Measurements from ENCODE around the gene TET2. TPM values are rescaled to one million over a fixed set of nuclear protein-coding genes. Genes with fewer than 3 reads are reported as not detected.

Gene TET2
- polyA plus RNA-seq, 3 donors: 22.6 to 47.1 (median 42.5) TPM

DNA sequence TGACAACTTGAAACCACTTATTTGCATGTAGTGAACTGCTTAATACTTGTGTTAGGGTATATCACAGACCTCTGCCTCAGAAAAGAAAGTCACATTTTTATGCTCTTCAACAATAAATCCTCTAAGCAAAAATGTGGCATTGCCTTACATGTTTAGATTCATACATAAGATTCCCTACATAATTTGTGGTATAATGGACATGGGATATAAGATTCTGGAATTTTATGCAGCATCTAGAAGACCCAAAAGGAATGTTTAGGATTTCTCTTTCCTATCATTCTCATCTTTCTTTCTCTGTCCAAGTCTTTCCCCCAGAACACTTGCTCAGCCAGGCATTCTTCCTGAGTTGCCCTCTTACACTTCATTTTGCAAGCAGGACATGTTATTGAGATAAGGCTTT lies 37.7 kb upstream of the TET2 start:
- Histone ChIP-seq H3K4me1 (ENCODE audit: control insufficient read depth in 1 of 2, insufficient read depth in 2 of 2, low read length in 2 of 2) (peaks cover 39 to 50% of the 10 kb centered on the region in 2 donors), H4K20me1 (ENCODE audit: insufficient read depth, low read length) (no peaks in the 10 kb centered on the region), H3K9me3 (replicated peaks in 1 of 2; ENCODE audit: control insufficient read depth in 1 of 2, insufficient read depth in 1 of 2, low read length in 2 of 2) (peaks cover 0 to 6% of the 10 kb centered on the region in 2 donors), H3K9ac (ENCODE audit: insufficient read depth, low read length, poor library complexity, severe bottlenecking) (no peak overlapping the region), H3K79me2 (ENCODE audit: insufficient read depth, low read length) (no peaks in the 10 kb centered on the region), H3K4me3 (replicated peaks in 1 of 3; ENCODE audit: low read depth in 2 of 3, low read length in 3 of 3) (no peak overlapping the region), H2AFZ (ENCODE audit: insufficient read depth, low read depth, low read length, poor library complexity, severe bottlenecking) (no peak overlapping the region), H3K36me3 (replicated peaks in 1 of 2; ENCODE audit: control insufficient read depth in 1 of 2, insufficient read depth in 2 of 2, low read length in 2 of 2) (no peaks in the 10 kb centered on the region), H3K4me2 (replicated peaks; ENCODE audit: extremely low read depth, low read length, poor library complexity, severe bottlenecking) (no peak overlapping the region), H3K27me3 (ENCODE audit: control insufficient read depth in 2 of 2, insufficient read depth in 2 of 2, low read length in 2 of 2) (no peaks in the 10 kb centered on the region), H3K27ac (ENCODE audit: low read depth in 1 of 2, low read length in 2 of 2) (no peak overlapping the region)
- H3K36me3 Mint-ChIP-seq: no peaks in the 10 kb centered on the region
- peaks cover 42% of the 10 kb centered on the region for H3K4me1 Mint-ChIP-seq
- DNase-seq: no peak
- H3K27ac Mint-ChIP-seq: no peak overlapping the region
- peaks cover 0 to 2% (median 0%) of the 10 kb centered on the region in 3 donors for H3K27me3 Mint-ChIP-seq (ENCODE audit: low read depth in 3 of 3)
- peaks cover 0 to 9% (median 2%) of the 10 kb centered on the region in 7 donors for H3K9me3 Mint-ChIP-seq
- TF ChIP-seq, protein P1, sequence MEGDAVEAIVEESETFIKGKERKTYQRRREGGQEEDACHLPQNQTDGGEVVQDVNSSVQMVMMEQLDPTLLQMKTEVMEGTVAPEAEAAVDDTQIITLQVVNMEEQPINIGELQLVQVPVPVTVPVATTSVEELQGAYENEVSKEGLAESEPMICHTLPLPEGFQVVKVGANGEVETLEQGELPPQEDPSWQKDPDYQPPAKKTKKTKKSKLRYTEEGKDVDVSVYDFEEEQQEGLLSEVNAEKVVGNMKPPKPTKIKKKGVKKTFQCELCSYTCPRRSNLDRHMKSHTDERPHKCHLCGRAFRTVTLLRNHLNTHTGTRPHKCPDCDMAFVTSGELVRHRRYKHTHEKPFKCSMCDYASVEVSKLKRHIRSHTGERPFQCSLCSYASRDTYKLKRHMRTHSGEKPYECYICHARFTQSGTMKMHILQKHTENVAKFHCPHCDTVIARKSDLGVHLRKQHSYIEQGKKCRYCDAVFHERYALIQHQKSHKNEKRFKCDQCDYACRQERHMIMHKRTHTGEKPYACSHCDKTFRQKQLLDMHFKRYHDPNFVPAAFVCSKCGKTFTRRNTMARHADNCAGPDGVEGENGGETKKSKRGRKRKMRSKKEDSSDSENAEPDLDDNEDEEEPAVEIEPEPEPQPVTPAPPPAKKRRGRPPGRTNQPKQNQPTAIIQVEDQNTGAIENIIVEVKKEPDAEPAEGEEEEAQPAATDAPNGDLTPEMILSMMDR (IDR thresholded peaks at IDR 0.05): no peak
- intact Hi-C loops (cut with micrococcal nuclease): loop anchor here in 1 of 2 donors (5.0 kb wide), 1 partner anchor 52 kb away; no protein-coding TSS in a partner anchor
- H3K4me3 Mint-ChIP-seq: no peak overlapping the region

DNA sequence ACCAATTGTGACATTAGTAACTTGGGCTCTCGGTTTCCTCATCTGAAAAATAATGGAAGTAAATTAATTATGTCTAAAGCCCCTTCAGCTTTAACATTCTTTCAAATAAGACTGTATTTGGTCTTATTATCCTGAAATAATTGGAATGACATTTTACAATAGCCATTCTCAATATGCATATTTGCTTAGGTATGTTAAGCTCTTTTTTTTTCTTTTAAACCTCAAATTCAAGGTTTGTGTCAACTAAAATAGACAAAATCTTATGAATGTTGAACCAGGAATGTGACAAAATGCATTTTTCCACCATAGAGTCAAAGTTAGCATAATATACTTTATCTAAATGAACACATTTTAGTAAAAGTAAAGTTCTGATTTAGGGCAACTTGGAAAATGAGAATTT lies 34.4 kb upstream of the TET2 start:
- Histone ChIP-seq H4K20me1 (ENCODE audit: insufficient read depth, low read length) (no peaks in the 10 kb centered on the region), H3K9ac (ENCODE audit: insufficient read depth, low read length, poor library complexity, severe bottlenecking) (no peak overlapping the region), H3K27me3 (ENCODE audit: control insufficient read depth in 2 of 2, insufficient read depth in 2 of 2, low read length in 2 of 2) (no peaks in the 10 kb centered on the region), H2AFZ (ENCODE audit: insufficient read depth, low read depth, low read length, poor library complexity, severe bottlenecking) (no peak overlapping the region), H3K36me3 (replicated peaks in 1 of 2; ENCODE audit: control insufficient read depth in 1 of 2, insufficient read depth in 2 of 2, low read length in 2 of 2) (no peaks in the 10 kb centered on the region), H3K27ac (ENCODE audit: low read depth in 1 of 2, low read length in 2 of 2) (peak overlapping the region in 1 of 2 donors; percentile 3), H3K4me1 (ENCODE audit: control insufficient read depth in 1 of 2, insufficient read depth in 2 of 2, low read length in 2 of 2) (peaks cover 56 to 65% of the 10 kb centered on the region in 2 donors), H3K4me3 (replicated peaks in 1 of 3; ENCODE audit: low read depth in 2 of 3, low read length in 3 of 3) (no peak overlapping the region), H3K79me2 (ENCODE audit: insufficient read depth, low read length) (peaks cover 5% of the 10 kb centered on the region), H3K4me2 (replicated peaks; ENCODE audit: extremely low read depth, low read length, poor library complexity, severe bottlenecking) (no peak overlapping the region), H3K9me3 (replicated peaks in 1 of 2; ENCODE audit: control insufficient read depth in 1 of 2, insufficient read depth in 1 of 2, low read length in 2 of 2) (no peaks in the 10 kb centered on the region)
- Mint-ChIP-seq H3K27ac (peak overlapping the region in 2 of 7 donors; percentile 7 to 60), H3K9me3 (no peaks in the 10 kb centered on the region), H3K4me1 (peaks cover 56% of the 10 kb centered on the region), H3K27me3 (ENCODE audit: low read depth in 3 of 3) (no peaks in the 10 kb centered on the region), H3K36me3 (no peaks in the 10 kb centered on the region), H3K4me3 (no peak overlapping the region)
- TF ChIP-seq, protein P1 (IDR thresholded peaks at IDR 0.05): no peak
- intact Hi-C loops (cut with micrococcal nuclease): no loop called here
- DNase-seq: no peak
- no CpG with 5 or more reads among the region's 1 CpG for WGBS (ENCODE audit: insufficient coverage)

All from CD14-positive monocyte (primary cell).